GM18870 (cell line): Measurements from ENCODE around the gene ZNF467.

ENCODE experiments used
- ATAC-seq: cut with Tn5 transposase; IDR thresholded peaks from one replicate; pipeline ENCODE4 v1.9.1; 2021; ENCODE audit warnings: moderate library complexity; ENCODE audit not compliant: unreplicated experiment

The ZNF467 gene

GRCh38 chr7:149751043-149751775 is 22.2 kb downstream of the ZNF467 start:
- no peak for ATAC-seq

GRCh38 chr7:149750122-149750845 is 23.1 kb downstream of the ZNF467 start:
- no peak for ATAC-seq

- ATAC-seq: no peak
Observed at GRCh38 chr7:149748076-149748874, 25.1 kb downstream of the ZNF467 start.

GRCh38 chr7:149743476-149744255 is 29.7 kb downstream of the ZNF467 start:
- ATAC-seq: no peak

GRCh38 chr7:149742075-149742701 is 31.2 kb downstream of the ZNF467 start:
- no peak for ATAC-seq

DNA sequence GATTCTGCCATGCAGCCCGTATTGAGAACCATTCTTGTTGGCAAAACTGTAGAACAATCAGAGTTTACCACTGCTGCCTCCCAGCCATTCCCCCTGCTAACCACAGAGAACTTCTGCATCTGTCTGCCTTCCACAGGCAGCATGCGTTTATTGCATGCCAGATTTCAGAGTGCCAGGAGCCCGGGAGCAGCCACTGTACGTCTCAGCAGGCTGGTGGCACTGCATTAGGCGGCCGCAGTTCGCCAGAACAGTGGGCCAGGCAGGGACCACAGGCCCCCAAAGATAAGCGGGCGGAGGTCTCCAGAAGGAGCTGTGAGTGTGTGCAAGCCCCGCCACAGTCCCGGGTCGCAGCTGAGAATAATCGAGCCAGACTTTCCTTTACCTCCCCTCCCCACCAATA is 31.8 kb downstream of the ZNF467 start:
- ATAC-seq: no peak

- no peak for ATAC-seq
Observed at GRCh38 chr7:149736478-149737360, 36.7 kb downstream of the ZNF467 start.

DNA sequence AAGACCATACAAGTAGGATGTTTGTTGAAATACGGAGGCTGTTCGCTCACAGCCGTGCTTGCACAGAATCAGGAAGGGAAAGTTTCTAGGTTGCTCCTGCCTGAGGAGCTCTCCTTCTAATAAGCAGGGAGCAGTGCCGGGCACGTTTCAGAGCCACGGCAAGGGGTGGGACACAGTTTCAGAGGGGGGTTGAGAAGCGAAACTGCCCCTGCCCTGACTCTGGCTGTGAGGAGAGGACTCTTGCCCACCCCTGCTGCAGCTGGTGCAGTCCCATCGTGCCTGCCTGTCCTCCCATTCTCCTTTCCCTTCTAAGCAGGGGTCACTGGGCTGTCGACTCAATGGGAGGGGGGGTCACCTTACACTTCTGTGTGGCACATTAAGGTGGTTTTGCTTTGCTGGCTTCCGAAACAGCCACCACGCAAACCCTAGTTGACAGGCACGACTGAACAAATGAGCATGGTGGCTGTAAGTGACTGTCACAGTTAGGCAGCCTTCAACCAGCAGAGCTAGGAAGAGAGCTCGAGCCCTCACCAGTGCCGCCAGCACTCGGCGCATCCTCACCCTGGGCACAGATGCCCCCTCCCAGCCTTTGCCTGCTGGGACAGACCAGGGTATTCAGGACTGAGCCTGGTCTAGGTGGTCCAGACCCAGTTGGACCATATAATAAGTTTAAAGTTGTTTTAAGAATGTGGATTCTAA is 37.5 kb downstream of the ZNF467 start:
- ATAC-seq: no peak

DNA sequence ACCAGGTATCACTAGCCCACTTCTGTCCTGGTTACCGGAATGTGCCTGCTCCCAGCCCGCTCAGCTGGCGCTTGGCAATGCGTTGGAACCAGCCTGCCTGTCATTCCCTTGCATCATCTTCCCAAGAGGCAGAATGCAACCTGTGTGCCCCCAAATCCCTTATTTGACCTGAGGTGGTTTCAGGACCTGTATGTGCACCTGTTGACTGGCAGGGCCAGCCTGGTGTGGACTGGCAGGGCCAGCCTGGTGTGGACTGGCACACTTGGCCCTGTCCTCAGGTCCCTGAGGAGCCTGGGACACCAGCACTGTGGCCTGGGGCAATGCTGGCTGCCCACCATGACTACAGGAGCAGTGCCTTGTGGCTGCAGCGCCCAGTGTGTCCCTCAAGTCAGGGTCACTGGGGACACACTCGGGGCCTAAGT is 38.2 kb downstream of the ZNF467 start:
- no peak for ATAC-seq

DNA sequence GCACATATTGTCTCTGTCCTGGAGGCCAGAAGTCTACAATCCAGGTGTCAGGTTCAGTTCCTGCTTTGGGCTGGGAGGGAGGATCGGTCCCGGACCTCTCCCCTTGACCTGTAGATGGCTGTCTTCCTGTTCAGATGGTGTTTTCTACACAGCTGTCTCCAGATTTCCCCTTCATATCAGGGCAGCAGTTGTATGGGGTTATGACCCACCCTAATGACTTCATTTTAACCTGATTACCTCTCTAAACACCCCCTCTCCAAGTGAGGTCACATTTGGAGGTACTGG is 38.7 kb downstream of the ZNF467 start:
- ATAC-seq: no peak

DNA sequence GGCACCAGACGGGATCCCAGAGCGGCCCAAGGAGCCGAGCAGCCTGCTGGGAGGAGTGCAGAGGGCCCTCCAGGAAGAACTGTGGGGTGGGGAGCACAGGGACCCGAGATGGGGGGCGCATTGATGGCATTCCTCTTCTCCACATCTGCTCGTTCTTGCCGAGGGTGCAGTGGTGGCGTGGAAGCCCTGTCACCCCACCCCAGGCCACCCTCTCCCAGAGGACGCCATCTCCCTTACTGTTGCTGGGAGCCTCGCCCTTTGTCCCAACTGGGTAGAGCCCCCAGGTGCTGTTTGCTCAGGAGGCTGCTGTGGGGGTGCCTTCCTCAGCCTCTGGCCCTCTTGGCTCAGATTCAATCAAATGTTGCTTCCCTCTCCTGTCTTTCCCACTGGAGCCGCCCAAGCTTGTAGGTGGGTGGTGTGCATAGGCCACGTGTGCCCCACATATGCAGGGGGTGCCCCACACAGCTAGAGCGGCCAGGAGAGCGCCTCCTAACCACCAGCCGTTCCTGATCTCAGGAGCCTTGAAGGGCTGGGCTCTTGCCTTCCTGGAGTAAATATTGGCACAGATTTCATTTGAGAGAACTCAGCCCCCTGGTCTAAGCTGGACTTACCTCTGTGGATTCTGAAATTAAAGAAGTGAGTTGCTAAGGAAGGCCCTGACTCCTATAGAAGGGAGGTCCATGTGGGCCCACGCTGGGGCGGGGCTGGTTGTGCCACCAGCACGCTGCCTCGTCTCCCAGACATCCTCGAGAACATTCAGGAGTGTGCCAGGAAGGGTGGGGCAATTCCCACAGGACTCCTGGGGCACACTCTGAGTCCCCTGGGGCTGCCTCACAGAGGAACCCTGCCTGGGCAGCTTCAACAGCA is 39.2 kb downstream of the ZNF467 start:
- no peak for ATAC-seq

GRCh38 chr7:149733131-149733923 is 40.1 kb downstream of the ZNF467 start:
- ATAC-seq: no peak

DNA sequence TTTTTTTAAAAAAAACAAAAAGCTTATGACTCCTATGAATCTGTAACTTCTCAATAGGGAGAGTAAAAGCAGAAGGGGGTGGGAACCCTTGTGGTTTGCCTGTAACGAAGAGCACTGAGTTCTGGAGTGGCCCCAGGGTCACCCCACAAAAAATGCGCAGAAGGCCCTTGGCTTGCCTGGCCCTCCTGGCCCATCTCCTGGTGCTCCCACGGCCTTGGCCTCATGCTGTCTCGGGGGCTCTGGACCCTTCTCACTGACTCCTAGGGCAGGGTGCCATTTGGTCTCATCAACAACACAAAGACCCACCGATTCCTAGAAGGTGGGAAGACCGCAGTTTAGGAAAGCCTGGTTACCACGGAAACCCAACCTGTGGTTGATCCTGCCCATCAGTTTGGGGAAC is 40.8 kb downstream of the ZNF467 start:
- ATAC-seq: no peak

GRCh38 chr7:149732111-149732561 is 41.3 kb downstream of the ZNF467 start:
- ATAC-seq: no peak

GRCh38 chr7:149731207-149731955 is 42.0 kb downstream of the ZNF467 start:
- ATAC-seq: no peak

DNA sequence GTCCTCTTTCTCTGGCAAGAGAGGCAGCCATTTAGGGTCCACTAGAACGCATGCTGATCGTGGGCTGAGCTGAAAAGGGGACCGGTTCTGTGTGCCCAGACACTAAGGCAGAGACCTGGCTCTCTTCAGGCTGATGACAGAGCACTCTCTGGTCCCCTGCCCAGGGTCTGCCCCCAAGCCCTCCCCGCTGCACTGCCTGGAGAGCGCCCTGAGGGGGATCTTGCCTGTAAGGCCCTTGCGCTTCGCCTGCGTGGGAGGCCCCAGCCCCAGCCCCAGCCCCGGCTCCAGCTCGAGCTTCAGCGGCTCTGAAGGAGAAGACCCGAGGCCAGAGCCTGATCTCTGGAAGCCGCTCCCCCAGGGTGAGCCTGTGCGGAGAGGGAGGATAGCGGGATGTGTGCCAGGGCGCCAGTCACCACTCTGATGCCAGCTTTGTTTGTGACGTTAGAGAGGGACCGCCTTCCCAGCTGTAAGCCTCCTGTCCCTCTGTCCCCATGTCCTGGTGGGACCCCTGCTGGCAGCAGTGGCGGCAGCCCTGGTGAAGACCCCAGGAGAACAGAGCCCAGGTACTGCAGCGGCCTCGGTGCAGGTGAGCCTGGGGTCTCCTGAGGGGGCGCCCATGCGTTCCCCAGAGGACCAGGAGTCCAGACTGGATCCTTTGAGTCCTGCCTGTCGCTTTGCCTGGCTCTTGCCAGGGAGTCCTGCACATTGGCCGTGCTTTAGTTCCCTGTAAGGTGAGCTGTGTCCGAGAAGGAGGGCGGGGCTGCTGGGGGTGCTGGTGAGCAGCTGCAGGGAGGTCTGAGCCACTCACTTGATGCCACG is 43.2 kb downstream of the ZNF467 start:
- ATAC-seq: no peak
